ENCODE results near the gene ZSWIM3. TPM values are rescaled to one million over a fixed set of nuclear protein-coding genes. Genes with fewer than 3 reads are reported as not detected.

ZSWIM3 gene
- total and polyA plus RNA-seq, 2 of the 13 experiments (the other 11 are each of a cell fraction or from before 2014, with no cell fraction given), result 5.2 to 5.8 TPM

GRCh38 chr20:45921337-45922189 lies 64.1 kb downstream of the ZSWIM3 start (continued):
- TF ChIP-seq, protein P1, sequence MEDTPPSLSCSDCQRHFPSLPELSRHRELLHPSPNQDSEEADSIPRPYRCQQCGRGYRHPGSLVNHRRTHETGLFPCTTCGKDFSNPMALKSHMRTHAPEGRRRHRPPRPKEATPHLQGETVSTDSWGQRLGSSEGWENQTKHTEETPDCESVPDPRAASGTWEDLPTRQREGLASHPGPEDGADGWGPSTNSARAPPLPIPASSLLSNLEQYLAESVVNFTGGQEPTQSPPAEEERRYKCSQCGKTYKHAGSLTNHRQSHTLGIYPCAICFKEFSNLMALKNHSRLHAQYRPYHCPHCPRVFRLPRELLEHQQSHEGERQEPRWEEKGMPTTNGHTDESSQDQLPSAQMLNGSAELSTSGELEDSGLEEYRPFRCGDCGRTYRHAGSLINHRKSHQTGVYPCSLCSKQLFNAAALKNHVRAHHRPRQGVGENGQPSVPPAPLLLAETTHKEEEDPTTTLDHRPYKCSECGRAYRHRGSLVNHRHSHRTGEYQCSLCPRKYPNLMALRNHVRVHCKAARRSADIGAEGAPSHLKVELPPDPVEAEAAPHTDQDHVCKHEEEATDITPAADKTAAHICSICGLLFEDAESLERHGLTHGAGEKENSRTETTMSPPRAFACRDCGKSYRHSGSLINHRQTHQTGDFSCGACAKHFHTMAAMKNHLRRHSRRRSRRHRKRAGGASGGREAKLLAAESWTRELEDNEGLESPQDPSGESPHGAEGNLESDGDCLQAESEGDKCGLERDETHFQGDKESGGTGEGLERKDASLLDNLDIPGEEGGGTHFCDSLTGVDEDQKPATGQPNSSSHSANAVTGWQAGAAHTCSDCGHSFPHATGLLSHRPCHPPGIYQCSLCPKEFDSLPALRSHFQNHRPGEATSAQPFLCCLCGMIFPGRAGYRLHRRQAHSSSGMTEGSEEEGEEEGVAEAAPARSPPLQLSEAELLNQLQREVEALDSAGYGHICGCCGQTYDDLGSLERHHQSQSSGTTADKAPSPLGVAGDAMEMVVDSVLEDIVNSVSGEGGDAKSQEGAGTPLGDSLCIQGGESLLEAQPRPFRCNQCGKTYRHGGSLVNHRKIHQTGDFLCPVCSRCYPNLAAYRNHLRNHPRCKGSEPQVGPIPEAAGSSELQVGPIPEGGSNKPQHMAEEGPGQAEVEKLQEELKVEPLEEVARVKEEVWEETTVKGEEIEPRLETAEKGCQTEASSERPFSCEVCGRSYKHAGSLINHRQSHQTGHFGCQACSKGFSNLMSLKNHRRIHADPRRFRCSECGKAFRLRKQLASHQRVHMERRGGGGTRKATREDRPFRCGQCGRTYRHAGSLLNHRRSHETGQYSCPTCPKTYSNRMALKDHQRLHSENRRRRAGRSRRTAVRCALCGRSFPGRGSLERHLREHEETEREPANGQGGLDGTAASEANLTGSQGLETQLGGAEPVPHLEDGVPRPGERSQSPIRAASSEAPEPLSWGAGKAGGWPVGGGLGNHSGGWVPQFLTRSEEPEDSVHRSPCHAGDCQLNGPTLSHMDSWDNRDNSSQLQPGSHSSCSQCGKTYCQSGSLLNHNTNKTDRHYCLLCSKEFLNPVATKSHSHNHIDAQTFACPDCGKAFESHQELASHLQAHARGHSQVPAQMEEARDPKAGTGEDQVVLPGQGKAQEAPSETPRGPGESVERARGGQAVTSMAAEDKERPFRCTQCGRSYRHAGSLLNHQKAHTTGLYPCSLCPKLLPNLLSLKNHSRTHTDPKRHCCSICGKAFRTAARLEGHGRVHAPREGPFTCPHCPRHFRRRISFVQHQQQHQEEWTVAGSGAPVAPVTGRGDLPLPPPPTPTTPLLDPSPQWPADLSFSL (CRISPR knock-in tag; IDR thresholded peaks at IDR 0.05), result no peak
- TF ChIP-seq ZNF773 (CRISPR knock-in tag; IDR thresholded peaks at IDR 0.05; ENCODE audit: borderline replicate concordance), result no peak
- TF ChIP-seq SIX4 (CRISPR knock-in tag; IDR thresholded peaks at IDR 0.05), result no peak
- no peak for TF ChIP-seq ZNF563 (CRISPR knock-in tag; IDR thresholded peaks at IDR 0.05)
- TF ChIP-seq ZSCAN22 (CRISPR knock-in tag; IDR thresholded peaks at IDR 0.05), result 0 out of 2 replicates have a peak, but pooled peaks have one; percentile 38
- TF ChIP-seq, protein P2, sequence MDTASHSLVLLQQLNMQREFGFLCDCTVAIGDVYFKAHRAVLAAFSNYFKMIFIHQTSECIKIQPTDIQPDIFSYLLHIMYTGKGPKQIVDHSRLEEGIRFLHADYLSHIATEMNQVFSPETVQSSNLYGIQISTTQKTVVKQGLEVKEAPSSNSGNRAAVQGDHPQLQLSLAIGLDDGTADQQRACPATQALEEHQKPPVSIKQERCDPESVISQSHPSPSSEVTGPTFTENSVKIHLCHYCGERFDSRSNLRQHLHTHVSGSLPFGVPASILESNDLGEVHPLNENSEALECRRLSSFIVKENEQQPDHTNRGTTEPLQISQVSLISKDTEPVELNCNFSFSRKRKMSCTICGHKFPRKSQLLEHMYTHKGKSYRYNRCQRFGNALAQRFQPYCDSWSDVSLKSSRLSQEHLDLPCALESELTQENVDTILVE (CRISPR knock-in tag; IDR thresholded peaks at IDR 0.05), result no peak
- TF ChIP-seq, protein P3, sequence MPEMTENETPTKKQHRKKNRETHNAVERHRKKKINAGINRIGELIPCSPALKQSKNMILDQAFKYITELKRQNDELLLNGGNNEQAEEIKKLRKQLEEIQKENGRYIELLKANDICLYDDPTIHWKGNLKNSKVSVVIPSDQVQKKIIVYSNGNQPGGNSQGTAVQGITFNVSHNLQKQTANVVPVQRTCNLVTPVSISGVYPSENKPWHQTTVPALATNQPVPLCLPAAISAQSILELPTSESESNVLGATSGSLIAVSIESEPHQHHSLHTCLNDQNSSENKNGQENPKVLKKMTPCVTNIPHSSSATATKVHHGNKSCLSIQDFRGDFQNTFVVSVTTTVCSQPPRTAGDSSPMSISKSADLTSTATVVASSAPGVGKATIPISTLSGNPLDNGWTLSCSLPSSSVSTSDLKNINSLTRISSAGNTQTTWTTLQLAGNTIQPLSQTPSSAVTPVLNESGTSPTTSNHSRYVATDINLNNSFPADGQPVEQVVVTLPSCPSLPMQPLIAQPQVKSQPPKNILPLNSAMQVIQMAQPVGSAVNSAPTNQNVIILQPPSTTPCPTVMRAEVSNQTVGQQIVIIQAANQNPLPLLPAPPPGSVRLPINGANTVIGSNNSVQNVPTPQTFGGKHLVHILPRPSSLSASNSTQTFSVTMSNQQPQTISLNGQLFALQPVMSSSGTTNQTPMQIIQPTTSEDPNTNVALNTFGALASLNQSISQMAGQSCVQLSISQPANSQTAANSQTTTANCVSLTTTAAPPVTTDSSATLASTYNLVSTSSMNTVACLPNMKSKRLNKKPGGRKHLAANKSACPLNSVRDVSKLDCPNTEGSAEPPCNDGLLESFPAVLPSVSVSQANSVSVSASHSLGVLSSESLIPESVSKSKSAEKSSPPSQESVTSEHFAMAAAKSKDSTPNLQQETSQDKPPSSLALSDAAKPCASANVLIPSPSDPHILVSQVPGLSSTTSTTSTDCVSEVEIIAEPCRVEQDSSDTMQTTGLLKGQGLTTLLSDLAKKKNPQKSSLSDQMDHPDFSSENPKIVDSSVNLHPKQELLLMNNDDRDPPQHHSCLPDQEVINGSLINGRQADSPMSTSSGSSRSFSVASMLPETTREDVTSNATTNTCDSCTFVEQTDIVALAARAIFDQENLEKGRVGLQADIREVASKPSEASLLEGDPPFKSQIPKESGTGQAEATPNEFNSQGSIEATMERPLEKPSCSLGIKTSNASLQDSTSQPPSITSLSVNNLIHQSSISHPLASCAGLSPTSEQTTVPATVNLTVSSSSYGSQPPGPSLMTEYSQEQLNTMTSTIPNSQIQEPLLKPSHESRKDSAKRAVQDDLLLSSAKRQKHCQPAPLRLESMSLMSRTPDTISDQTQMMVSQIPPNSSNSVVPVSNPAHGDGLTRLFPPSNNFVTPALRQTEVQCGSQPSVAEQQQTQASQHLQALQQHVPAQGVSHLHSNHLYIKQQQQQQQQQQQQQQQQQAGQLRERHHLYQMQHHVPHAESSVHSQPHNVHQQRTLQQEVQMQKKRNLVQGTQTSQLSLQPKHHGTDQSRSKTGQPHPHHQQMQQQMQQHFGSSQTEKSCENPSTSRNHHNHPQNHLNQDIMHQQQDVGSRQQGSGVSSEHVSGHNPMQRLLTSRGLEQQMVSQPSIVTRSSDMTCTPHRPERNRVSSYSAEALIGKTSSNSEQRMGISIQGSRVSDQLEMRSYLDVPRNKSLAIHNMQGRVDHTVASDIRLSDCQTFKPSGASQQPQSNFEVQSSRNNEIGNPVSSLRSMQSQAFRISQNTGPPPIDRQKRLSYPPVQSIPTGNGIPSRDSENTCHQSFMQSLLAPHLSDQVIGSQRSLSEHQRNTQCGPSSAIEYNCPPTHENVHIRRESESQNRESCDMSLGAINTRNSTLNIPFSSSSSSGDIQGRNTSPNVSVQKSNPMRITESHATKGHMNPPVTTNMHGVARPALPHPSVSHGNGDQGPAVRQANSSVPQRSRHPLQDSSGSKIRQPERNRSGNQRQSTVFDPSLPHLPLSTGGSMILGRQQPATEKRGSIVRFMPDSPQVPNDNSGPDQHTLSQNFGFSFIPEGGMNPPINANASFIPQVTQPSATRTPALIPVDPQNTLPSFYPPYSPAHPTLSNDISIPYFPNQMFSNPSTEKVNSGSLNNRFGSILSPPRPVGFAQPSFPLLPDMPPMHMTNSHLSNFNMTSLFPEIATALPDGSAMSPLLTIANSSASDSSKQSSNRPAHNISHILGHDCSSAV (CRISPR knock-in tag; IDR thresholded peaks at IDR 0.05; ENCODE audit: borderline replicate concordance), result no peak
- no peak for TF ChIP-seq ZNF567 (CRISPR knock-in tag; IDR thresholded peaks at IDR 0.05; ENCODE audit: borderline replicate concordance)

Data from HepG2 (cell line).